H1 (cell line): ENCODE data around the gene RASGRP4. TPM values are rescaled to one million over a fixed set of nuclear protein-coding genes. Genes with fewer than 3 reads are reported as not detected.

Experiments
- CTCF ChIA-PET: fragments of 300-600 bp; sonication (Branson Sonifier 250); formaldehyde crosslinking; loops from one replicate; lab custom pipeline; 2021; ENCODE audit not compliant: partially characterized antibody; lab: Charles Lee
- POLR2A ChIA-PET: fragments of 300-600 bp; sonication (Branson Sonifier 250); formaldehyde crosslinking; loops from one replicate; lab custom pipeline; 2021; ENCODE audit warnings: inconsistent platforms; ENCODE audit not compliant: partially characterized antibody; lab: Charles Lee
- DNase-seq, 2 experiments: peaks; one replicate each; pipeline versions ENCODE4 v3.0.0 to v3.0.0-alpha.2; 2010 to 2022; ENCODE audit warnings: low spot score in 2 of 2, low read depth in 1 of 2, mixed read lengths in 1 of 2
- FAIRE-seq: peaks from 2 replicates; lab custom pipeline; 2011; peaks lifted over from hg19 to GRCh38; lab: Jason Lieb, UNC
- H2AFZ ChIP-seq: 2 replicates; pipeline ENCODE4 v1.8.1; 2012; ENCODE audit warnings: low read length, inconsistent platforms
- H2AK5ac ChIP-seq: 2 replicates; pipeline ENCODE4 v1.6.1; 2013; ENCODE audit warnings: low read depth, low read length
- H2BK120ac ChIP-seq: replicated peaks from 2 replicates; pipeline ENCODE3; 2013; ENCODE audit warnings: low read depth, low read length, inconsistent platforms
- H2BK12ac ChIP-seq: 2 replicates; pipeline ENCODE4 v1.6.1; 2013; ENCODE audit warnings: low read depth, low read length
- H2BK15ac ChIP-seq: 2 replicates; pipeline ENCODE4 v1.6.1; 2013; ENCODE audit warnings: low read length
- H2BK20ac ChIP-seq: 2 replicates; pipeline ENCODE4 v1.6.1; 2013; ENCODE audit warnings: low read length
- H2BK5ac ChIP-seq: 2 replicates; pipeline ENCODE4 v1.6.1; 2013; ENCODE audit warnings: low read depth, low read length
- H3K14ac ChIP-seq: 2 replicates; pipeline ENCODE4 v1.6.1; 2013; ENCODE audit warnings: inconsistent platforms; ENCODE audit not compliant: insufficient read length
- H3K18ac ChIP-seq: 2 replicates; pipeline ENCODE4 v1.6.1; 2013; ENCODE audit warnings: low read length; ENCODE audit errors: extremely low read depth
- H3K23ac ChIP-seq: 2 replicates; pipeline ENCODE4 v1.6.1; 2013; ENCODE audit warnings: inconsistent platforms; ENCODE audit not compliant: insufficient read length
- H3K23me2 ChIP-seq: 2 replicates; pipeline ENCODE4 v1.6.1; 2013; ENCODE audit warnings: low read depth, low read length
- H3K27ac ChIP-seq: 2 replicates; pipeline ENCODE4 v1.6.1; 2011; ENCODE audit warnings: low read depth, low read length, inconsistent platforms
- H3K27me3 ChIP-seq, 4 experiments: replicated peaks in 1 of 4; 1 replicate in 1 of 4; 2 replicates in 3 of 4; pipeline versions ENCODE4 v1.6.1 to v1.8.1; 2011 to 2013; ENCODE audit warnings: low read length in 3 of 4, mild to moderate bottlenecking in 3 of 4, inconsistent platforms in 2 of 4, mixed read lengths in 2 of 4, moderate library complexity in 1 of 4; ENCODE audit not compliant: control insufficient read depth in 3 of 4, insufficient read depth in 3 of 4; ENCODE audit errors: extremely low read depth in 1 of 4
- H3K36me3 ChIP-seq, 4 experiments: 2 replicates each; pipeline versions ENCODE4 v1.6.1 to v1.8.1; 2011 to 2013; ENCODE audit warnings: mild to moderate bottlenecking in 4 of 4, low read length in 3 of 4, moderate library complexity in 2 of 4, control low read depth in 1 of 4, inconsistent platforms in 1 of 4; ENCODE audit not compliant: insufficient read depth in 4 of 4, control insufficient read depth in 2 of 4
- H3K4ac ChIP-seq: replicated peaks from 2 replicates; pipeline ENCODE3; 2013; ENCODE audit warnings: low read length, low read depth, mixed read lengths, inconsistent platforms; ENCODE audit not compliant: insufficient read length
- H3K4me1 ChIP-seq, 4 experiments: replicated peaks in 1 of 4; 1 replicate in 1 of 4; 2 replicates in 3 of 4; pipeline versions ENCODE4 v1.6.1 to v1.8.1; 2011 to 2013; ENCODE audit warnings: low read length in 3 of 4, inconsistent platforms in 2 of 4, mixed read lengths in 1 of 4; ENCODE audit not compliant: insufficient read depth in 4 of 4, control insufficient read depth in 3 of 4
- H3K4me2 ChIP-seq, 2 experiments: 2 replicates each; pipeline versions ENCODE4 v1.6.1 to v1.8.1; 2011 to 2013; ENCODE audit warnings: low read depth in 2 of 2, low read length in 2 of 2, control low read depth in 1 of 2, inconsistent platforms in 1 of 2, mild to moderate bottlenecking in 1 of 2; ENCODE audit not compliant: insufficient read depth in 1 of 2
- H3K4me3 ChIP-seq, 4 experiments: fragments of 200-600, 300-600 bp in 1 of 4; sonication (generic), shearing (Covaris generic), sonication (Bioruptor Twin) in 1 of 4; 2 replicates each; pipeline versions ENCODE4 v1.5.1 to v1.8.1; 2011 to 2016; ENCODE audit warnings: low read length in 4 of 4, low read depth in 3 of 4, control low read depth in 2 of 4, inconsistent platforms in 2 of 4, mild to moderate bottlenecking in 2 of 4, mixed read lengths in 1 of 4, moderate library complexity in 1 of 4; ENCODE audit not compliant: insufficient read depth in 2 of 4; ENCODE audit errors: extremely low read depth in 1 of 4
- H3K56ac ChIP-seq: replicated peaks from 2 replicates; pipeline ENCODE3; 2013; ENCODE audit warnings: low read depth, mild to moderate bottlenecking, mixed read lengths, low read length, inconsistent platforms; ENCODE audit not compliant: insufficient read length
- H3K79me1 ChIP-seq: 2 replicates; pipeline ENCODE4 v1.6.1; 2013; ENCODE audit warnings: low read depth, low read length, control low read depth
- H3K79me2 ChIP-seq, 2 experiments: 2 replicates each; pipeline versions ENCODE4 v1.6.1 to v1.8.1; 2012 to 2013; ENCODE audit warnings: low read length in 2 of 2, mild to moderate bottlenecking in 2 of 2, inconsistent platforms in 1 of 2; ENCODE audit not compliant: insufficient read depth in 2 of 2, control insufficient read depth in 1 of 2
- H3K9ac ChIP-seq, 4 experiments: replicated peaks in 1 of 4; 1 replicate in 1 of 4; 2 replicates in 3 of 4; pipeline versions ENCODE4 v1.6.1 to v1.8.1; 2011 to 2013; ENCODE audit warnings: low read depth in 3 of 4, low read length in 3 of 4, control low read depth in 2 of 4, mild to moderate bottlenecking in 2 of 4, moderate library complexity in 2 of 4, inconsistent platforms in 1 of 4; ENCODE audit errors: extremely low read depth in 1 of 4
- H3K9me3 ChIP-seq, 2 experiments: 2 replicates each; pipeline versions ENCODE4 v1.6.1 to v1.8.1; 2012 to 2013; ENCODE audit warnings: mild to moderate bottlenecking in 2 of 2, moderate library complexity in 2 of 2, control low read depth in 1 of 2, inconsistent platforms in 1 of 2, low read depth in 1 of 2, low read length in 1 of 2, mixed read lengths in 1 of 2; ENCODE audit not compliant: insufficient read depth in 2 of 2
- H4K20me1 ChIP-seq, 2 experiments: replicated peaks in 1 of 2; 2 replicates each; pipeline versions ENCODE3 to v1.8.1; 2011 to 2013; ENCODE audit warnings: inconsistent platforms in 2 of 2, low read length in 2 of 2, mild to moderate bottlenecking in 1 of 2; ENCODE audit not compliant: insufficient read depth in 2 of 2, control insufficient read depth in 1 of 2
- H4K5ac ChIP-seq: 2 replicates; pipeline ENCODE4 v1.6.1; 2013; ENCODE audit warnings: low read length, low read depth, mixed read lengths, inconsistent platforms; ENCODE audit not compliant: insufficient read length
- H4K8ac ChIP-seq: 2 replicates; pipeline ENCODE4 v1.8.0; 2013; ENCODE audit warnings: mild to moderate bottlenecking, moderate library complexity, low read length, inconsistent platforms; ENCODE audit not compliant: insufficient read depth; ENCODE audit errors: extremely low read depth
- H4K91ac ChIP-seq: replicated peaks from 2 replicates; pipeline ENCODE3; 2013; ENCODE audit warnings: low read length, mixed read lengths, inconsistent platforms; ENCODE audit not compliant: insufficient read length
- HDAC6 ChIP-seq: IDR thresholded peaks from one replicate; pipeline ENCODE4 v1.7.1; 2012; ENCODE audit warnings: low read depth, mild to moderate bottlenecking, inconsistent platforms, low read length, moderate library complexity
- SIN3A ChIP-seq, 2 experiments: IDR thresholded peaks in 1 of 2; conservative IDR thresholded peaks in 1 of 2; 2 replicates each; pipeline ENCODE4 v1.6.1; 2011 to 2012; ENCODE audit warnings: low read length in 2 of 2, improper control_type of control experiment in 1 of 2, low read depth in 1 of 2, mild to moderate bottlenecking in 1 of 2
- WGBS, 2 experiments: shearing (Covaris generic) in 1 of 2; methylation state at CpG; one replicate each; pipeline versions ENCODE4 v1.1.6 to v1.1.7; 2013 to 2015; ENCODE audit warnings: low lambda C conversion rate in 2 of 2, mixed read lengths in 2 of 2, inconsistent platforms in 1 of 2, low coverage in 1 of 2, missing lambda C conversion rate in 1 of 2; ENCODE audit not compliant: insufficient replicate concordance in 2 of 2, insufficient coverage in 1 of 2, insufficient read length in 1 of 2; ENCODE audit errors: extremely low coverage in 1 of 2, missing lambda C conversion rate in 1 of 2; 5-methylcytosine and 5-hydroxymethylcytosine counted together
- polyA plus RNA-seq, 7 experiments: library from polyadenylated mRNA; depleted of rRNA in 3 of 7; stranded (reverse) in 5 of 7; unstranded in 2 of 7; fragments of >200 nt in 5 of 7; fragments of 200-250 nt in 2 of 7; gene quantifications; 1 replicate in 5 of 7; 2 replicates in 1 of 7; 4 replicates in 1 of 7; pipeline versions ENCODE4 v1.2.1 to v1.2.3, GENCODE V29; 2011 to 2013; ENCODE audit warnings: missing spikeins in 2 of 7, mixed read lengths in 2 of 7
- total RNA-seq: library from RNA; stranded (reverse); fragmentation: NEBNext Ultra II Directional; extraction: Animal tissue kit (Norgen Biotek cat#: 25700); gene quantifications from 2 replicates; pipeline ENCODE4 v1.2.1, GENCODE V29; 2021

RASGRP4 gene
- total and polyA plus RNA-seq, 2 of the 8 experiments (the other 6 are each of a cell fraction or from before 2014, with no cell fraction given) = 1.9 to 3.1 TPM

GRCh38 chr19:38455031-38455430, 29.0 kb upstream of the RASGRP4 start:
- Histone ChIP-seq H3K4ac (no peak overlapping the region), H2BK20ac (no peak overlapping the region), H2BK120ac (no peak overlapping the region), H4K5ac (no peak overlapping the region), H4K8ac (no peak overlapping the region), H3K9ac (no peak overlapping the region), H3K56ac (no peak overlapping the region), H3K4me1 (peaks cover 0 to 5% (median 2%) of the 10 kb centered on the region in 4 experiments; a peak in 5 of 7 replicates), H2AFZ (no peak overlapping the region), H3K9me3 (no peaks in the 10 kb centered on the region), H2BK5ac (no peak overlapping the region), H3K4me2 (no peak overlapping the region), H4K91ac (no peak overlapping the region), H4K20me1 (peaks cover 2 to 9% of the 10 kb centered on the region in 2 experiments), H3K27ac (no peak overlapping the region), H3K36me3 (peaks cover 16 to 40% (median 28%) of the 10 kb centered on the region in 4 experiments; a peak in 6 of 8 replicates), H3K23me2 (no peaks in the 10 kb centered on the region; the same call in 1 of the 2 replicates), H3K18ac (no peak overlapping the region), H3K4me3 (no peak overlapping the region), H2BK15ac (no peak overlapping the region), H3K27me3 (no peaks in the 10 kb centered on the region), H3K23ac (no peak overlapping the region), H3K79me1 (no peaks in the 10 kb centered on the region), H2AK5ac (no peak overlapping the region), H2BK12ac (no peak overlapping the region), H3K79me2 (no peaks in the 10 kb centered on the region), H3K14ac (no peak overlapping the region)
- ChIA-PET POLR2A (no interaction called here), CTCF (interaction anchor here (0.6 kb wide), 1 partner anchor 1040 kb away, joined by 3 read pairs; no protein-coding TSS in a partner anchor)
- 82% methylated on average over 4 of the region's 4 CpGs; no CpG with 5 or more reads in 1 of the 2 experiments for WGBS, 2 experiments
- FAIRE-seq (no peak), DNase-seq (no peak)
- TF ChIP-seq SIN3A (conservative IDR thresholded peaks at IDR 0.05 in 1 of 2, IDR thresholded peaks at IDR 0.05 in 1 of 2; ENCODE audit: low read depth in 1 of 2, low read length in 2 of 2) (0 out of 4 replicates have a peak, but pooled peaks of 1 of the 2 experiments have one; percentile 18), HDAC6 (no peak)
